Panc1 (cell line): ENCODE data around the gene NPAS2. TPM values are rescaled to one million over a fixed set of nuclear protein-coding genes. Genes with fewer than 3 reads are reported as not detected.
A peak's percentile ranks its signal among the peaks of the same experiment; 100 is the strongest.

Experiments used
- ATAC-seq: fragments of 200-7000 bp; cut with Tn5 transposase; 2 replicates; pipeline ENCODE4 v1.9.1; 2020; ENCODE audit warnings: mild to moderate bottlenecking, moderate library complexity
- BruUV-seq: library from RNA; stranded (reverse); fragments of 400-500 nt; replicated peaks from 2 replicates; lab custom pipeline; 2021; lab: Mats Ljungman, UMichigan
- CTCF ChIA-PET: fragments of 300-600 bp; sonication (Branson Sonifier 250); formaldehyde crosslinking; loops from one replicate; lab custom pipeline; 2022; ENCODE audit warnings: antibody characterized with exemption; lab: Charles Lee
- POLR2A ChIA-PET: fragments of 300-600 bp; sonication (Branson Sonifier 250); formaldehyde crosslinking; loops from one replicate; lab custom pipeline; 2022; ENCODE audit warnings: antibody characterized with exemption; lab: Charles Lee
- DNase-seq: peaks from one replicate; pipeline ENCODE4 v3.0.0-alpha.2; 2010; ENCODE audit warnings: low read depth, low spot score
- H3K27ac ChIP-seq: 2 replicates; pipeline ENCODE4 v1.5.1; 2011; ENCODE audit warnings: mild to moderate bottlenecking, low read length, inconsistent platforms
- H3K27me3 ChIP-seq: fragments of 200-500 bp; sonication (Bioruptor generic); 2 replicates; pipeline ENCODE4 v1.6.0; 2014; ENCODE audit warnings: low read length, inconsistent platforms; ENCODE audit not compliant: control insufficient read depth, insufficient read depth
- H3K36me3 ChIP-seq: fragments of 200-500 bp; sonication (Bioruptor generic); 2 replicates; pipeline ENCODE4 v1.5.1; 2014; ENCODE audit warnings: inconsistent platforms, mild to moderate bottlenecking, low read length, moderate library complexity; ENCODE audit not compliant: control insufficient read depth, insufficient read depth
- H3K4me1 ChIP-seq: 2 replicates; pipeline ENCODE4 v1.5.1; 2011; ENCODE audit warnings: inconsistent platforms, mild to moderate bottlenecking, low read length, moderate library complexity; ENCODE audit not compliant: control insufficient read depth, insufficient read depth
- H3K4me3 ChIP-seq, 2 experiments: 2 replicates each; pipeline ENCODE4 v1.5.1; 2011 to 2012; ENCODE audit warnings: low read depth in 2 of 2, low read length in 2 of 2, mild to moderate bottlenecking in 2 of 2, inconsistent platforms in 1 of 2, moderate library complexity in 1 of 2
- H3K9me3 ChIP-seq: fragments of 200-500 bp; sonication (Bioruptor generic); 2 replicates; pipeline ENCODE4 v1.5.1; 2014; ENCODE audit warnings: low read depth, mild to moderate bottlenecking, inconsistent platforms, low read length, moderate library complexity; ENCODE audit not compliant: control insufficient read depth, insufficient read depth
- CTCF ChIP-seq: fragments of 450-650 bp; IDR thresholded peaks from 2 replicates; pipeline ENCODE4 v1.5.1; 2017; ENCODE audit warnings: mild to moderate bottlenecking
- POLR2AphosphoS5 ChIP-seq: IDR thresholded peaks from 2 replicates; pipeline ENCODE4 v1.6.1; 2012; ENCODE audit warnings: mild to moderate bottlenecking, low read depth, low read length, moderate library complexity
- REST ChIP-seq, 2 experiments: IDR thresholded peaks; 2 replicates each; pipeline ENCODE4 v1.6.1; 2011 to 2012; ENCODE audit warnings: low read depth in 2 of 2, control low read depth in 1 of 2, low read length in 1 of 2, mild to moderate bottlenecking in 1 of 2, moderate library complexity in 1 of 2; ENCODE audit not compliant: insufficient read depth in 1 of 2
- SIN3A ChIP-seq: IDR thresholded peaks from 2 replicates; pipeline ENCODE4 v1.6.1; 2012; ENCODE audit warnings: low read depth, mild to moderate bottlenecking, low read length, moderate library complexity, borderline replicate concordance; ENCODE audit not compliant: insufficient read depth
- TCF7L2 ChIP-seq: IDR thresholded peaks from 2 replicates; pipeline ENCODE4 v1.6.1; 2011; ENCODE audit warnings: mild to moderate bottlenecking, low read depth, low read length, inconsistent platforms
- in situ Hi-C: cut with HindIII; loops from 2 replicates; pipeline ENCODE4 v1.10.0; 2016; ENCODE audit warnings: low sequenced_read_pairs, low pct_unique_long_range_greater_than_20kb
- intact Hi-C: fragments of 100-400 bp; cut with micrococcal nuclease; formaldehyde crosslinking; loops from one replicate; pipeline ENCODE4 v1.10.0; 2022; ENCODE audit not compliant: unreplicated experiment
- total RNA-seq: library from RNA; stranded (reverse); gene quantifications from one replicate; pipeline ENCODE4 v1.2.1, GENCODE V29; 2021; ENCODE audit not compliant: unreplicated experiment

NPAS2 gene
- total RNA-seq, 1 experiment from 2014 or later = 72.8 TPM

GRCh38 chr2:101040072-101040471 lies 220.1 kb downstream of the NPAS2 start:
- BruUV-seq = no TSS peak
- Histone ChIP-seq H3K27me3 (no peaks in the 10 kb centered on the region), H3K4me1 (peaks cover 9% of the 10 kb centered on the region; the same call in 1 of the 2 replicates), H3K27ac (0 out of 2 replicates have a peak overlapping the region, but pooled peaks have one; percentile 15), H3K4me3 (no peak overlapping the region), H3K9me3 (no peaks in the 10 kb centered on the region), H3K36me3 (peaks cover 51% of the 10 kb centered on the region)
- intact Hi-C loops = no loop called here
- ChIA-PET POLR2A (no interaction called here), CTCF (interaction anchor here (1.5 kb wide), 1 partner anchor 165 kb away, joined by 3 read pairs; no protein-coding TSS in a partner anchor)
- TF ChIP-seq POLR2AphosphoS5 (no peak), SIN3A (no peak), REST (IDR thresholded peaks at IDR 0.05; ENCODE audit: insufficient read depth in 1 of 2, low read depth in 2 of 2, low read length in 1 of 2) (no peak)
- DNase-seq = no peak
- in situ Hi-C loops = no loop called here
- no peak for ATAC-seq

- peaks cover 44% of the 10 kb centered on the region for H3K36me3 ChIP-seq
- H3K9me3 ChIP-seq = no peaks in the 10 kb centered on the region
- H3K4me3 ChIP-seq = no peak overlapping the region
- in situ Hi-C loops (no loop called here), intact Hi-C loops (no loop called here)
- TF ChIP-seq REST (IDR thresholded peaks at IDR 0.05; ENCODE audit: insufficient read depth in 1 of 2, low read depth in 2 of 2, low read length in 1 of 2) = no peak
- TF ChIP-seq SIN3A = no peak
- TF ChIP-seq POLR2AphosphoS5 = no peak
- no peak for TF ChIP-seq CTCF
- no peak for TF ChIP-seq TCF7L2
- ATAC-seq (no peak), DNase-seq (no peak)
- H3K27me3 ChIP-seq = no peaks in the 10 kb centered on the region
- no TSS peak for BruUV-seq
- CTCF ChIA-PET = no interaction called here
- no peak overlapping the region for H3K27ac ChIP-seq
- POLR2A ChIA-PET = no interaction called here
- H3K4me1 ChIP-seq = peaks cover 9% of the 10 kb centered on the region; the same call in 1 of the 2 replicates
Observed at GRCh38 chr2:101040761-101041160, 220.8 kb downstream of the NPAS2 start.
